Anterior cingulate cortex (tissue), 58 donors: Measurements from ENCODE around the gene JAM2.
A peak's percentile ranks its signal among the peaks of the same experiment; 100 is the strongest.
"Not testable (repeated sequence)": the region's sequence is repeated elsewhere in the genome, so short reads cannot be mapped to it uniquely, and the experiment has no call there.

Experiments used
- DNase-seq, 58 donors: peaks; one replicate each; lab custom pipeline; 2025; lab: John Stamatoyannopoulos, UW

The JAM2 gene

GRCh38 chr21:25638660-25639550 is at the start of gene JAM2:
Gene JAM2, plus strand, starts transcription at chr21:25639258. Its CDS starts 564 bp downstream, at chr21:25639822.
- DNase-seq, result peak in 42 of 58 donors; percentile 15 to 76 (median 44)

DNA sequence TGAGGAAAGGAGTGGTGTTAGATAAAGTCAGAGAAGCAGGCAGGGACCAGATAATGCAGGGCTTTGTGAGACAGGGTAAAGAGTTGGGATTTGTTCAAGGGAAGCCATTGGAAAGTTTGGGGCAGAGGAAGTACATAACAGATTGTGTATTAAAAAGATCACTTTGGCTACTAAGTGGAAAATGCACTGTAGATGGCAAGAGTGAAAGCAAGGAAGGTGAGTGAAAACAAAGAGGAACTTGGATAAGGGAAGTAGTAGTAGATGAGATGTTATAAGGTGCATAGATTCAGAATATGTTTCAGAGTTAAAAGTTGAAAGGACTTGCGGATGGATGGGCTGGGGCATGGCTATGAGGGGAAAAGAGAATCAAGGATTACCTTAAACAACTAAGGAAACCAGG is 49.2 kb upstream of the JAM2 start:
- no peak for DNase-seq

GRCh38 chr21:25607151-25608043 is 31.7 kb upstream of the JAM2 start, which contains the start of gene MRPL39:
Gene MRPL39, minus strand, starts transcription at chr21:25607481. Its CDS starts 6 bp downstream, at chr21:25607475.
- peak; percentile 21 to 92 (median 79) for DNase-seq

- peak; percentile 9 to 83 (median 56) for DNase-seq
These were observed 30.9 kb upstream of the JAM2 start for GRCh38 chr21:25608044-25608737.

- no peak for DNase-seq
These were observed 24.6 kb upstream of the JAM2 start for GRCh38 chr21:25614441-25614840.

DNA sequence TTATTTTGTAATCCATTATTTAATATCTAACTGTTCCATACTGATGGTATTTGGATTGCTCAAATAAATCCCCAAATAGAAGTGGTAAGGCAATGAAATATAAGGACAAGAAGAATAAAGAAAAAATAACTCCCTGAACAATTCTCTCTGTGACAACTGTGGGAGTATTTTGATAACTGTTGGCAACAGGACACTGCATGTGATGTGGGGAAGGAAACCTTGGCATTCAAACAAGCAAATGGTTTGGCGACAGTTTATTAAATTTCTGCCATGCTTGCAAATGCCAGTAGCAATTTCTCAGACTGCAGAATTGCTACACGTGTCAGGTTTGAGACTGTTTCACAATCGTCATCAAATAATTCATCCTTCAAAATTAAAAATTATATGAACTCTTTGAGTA is 23.2 kb upstream of the JAM2 start:
- peak in 4 of 58 donors; percentile 4 to 21 (median 8) for DNase-seq

DNA sequence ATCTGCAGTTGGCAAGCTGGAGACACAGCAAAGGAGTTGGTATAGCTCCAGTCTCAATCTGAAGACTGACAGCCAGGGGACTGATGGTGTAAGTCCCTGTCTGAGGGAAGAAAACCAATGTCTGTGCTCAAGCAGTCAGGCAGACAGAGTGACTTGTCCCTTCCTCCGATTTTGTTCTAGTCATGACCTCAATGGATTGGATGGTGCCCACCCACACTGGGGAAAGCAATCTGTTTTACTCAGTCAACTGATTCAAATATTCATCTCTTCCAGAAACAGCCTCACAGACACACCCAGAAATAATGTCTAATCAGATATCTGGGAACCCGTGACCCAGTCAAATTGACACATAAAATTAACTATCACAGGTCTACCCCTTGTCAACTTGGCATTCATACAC is 19.9 kb upstream of the JAM2 start:
- no peak for DNase-seq

DNA sequence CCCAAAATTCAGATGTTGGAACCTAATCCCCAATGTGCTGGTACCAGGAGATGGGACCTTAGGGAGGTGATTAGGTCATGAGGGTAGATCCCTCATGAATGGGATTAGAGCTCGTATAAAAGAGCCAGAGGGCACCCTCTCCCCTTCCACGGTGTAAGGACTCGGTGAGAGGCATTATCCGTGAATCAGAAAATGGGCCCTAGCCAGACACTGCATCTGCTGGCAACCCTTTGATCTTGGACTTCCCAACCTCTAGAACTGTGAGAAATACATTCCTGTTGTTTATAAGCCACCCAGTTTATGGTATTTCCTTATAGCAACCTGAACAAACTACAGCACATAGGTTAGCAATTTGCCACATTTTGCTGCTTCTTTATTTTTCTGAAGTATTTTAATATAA is 14.5 kb upstream of the JAM2 start:
- DNase-seq, result no peak

GRCh38 chr21:25625036-25625435 is 14.0 kb upstream of the JAM2 start:
- DNase-seq, result no peak

GRCh38 chr21:25625776-25626555 is 13.1 kb upstream of the JAM2 start:
- DNase-seq, result not testable (repeated sequence)

- peak in 3 of 58 donors; percentile 0 to 59 (median 1) for DNase-seq
These were observed 12.3 kb upstream of the JAM2 start for GRCh38 chr21:25626757-25627156.

- no peak for DNase-seq
These were observed 6.8 kb upstream of the JAM2 start for GRCh38 chr21:25632296-25632695.

DNA sequence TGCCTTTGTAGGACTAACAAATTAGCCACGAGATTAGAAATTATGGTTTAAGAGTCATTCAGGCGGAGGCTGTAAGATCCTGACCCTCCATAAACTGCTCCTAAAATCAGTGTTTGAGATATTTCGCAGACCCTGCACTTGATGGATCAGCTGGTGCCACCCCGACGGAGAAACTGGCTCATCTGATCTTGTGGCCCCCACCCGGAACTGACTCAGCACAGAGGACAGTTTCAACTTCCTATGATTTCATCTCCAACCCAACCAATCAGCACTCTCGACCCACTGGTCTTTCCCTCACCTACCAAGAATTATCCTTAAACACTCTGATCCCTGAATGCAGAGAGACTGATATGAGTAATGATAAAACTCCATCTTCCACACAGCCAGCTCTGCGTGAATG is 3.7 kb upstream of the JAM2 start:
- no peak for DNase-seq

DNA sequence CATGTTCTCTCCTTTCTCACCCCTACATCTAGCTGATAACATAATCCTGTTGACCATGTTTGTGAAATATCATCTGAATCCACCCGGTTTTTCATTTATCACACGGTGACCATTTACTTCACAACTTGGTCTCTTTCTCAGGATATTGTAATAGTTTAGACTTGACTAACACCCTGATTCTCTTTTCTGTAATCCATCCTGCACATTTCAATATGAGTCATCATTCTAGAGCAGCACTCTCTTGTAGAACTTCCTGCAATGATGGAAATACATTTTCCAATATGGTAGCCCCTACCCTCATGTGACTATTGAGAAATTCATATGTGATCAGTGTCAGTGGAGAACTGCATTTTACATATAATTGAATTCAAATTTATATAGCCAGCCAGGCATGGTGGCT is 2.3 kb upstream of the JAM2 start:
- DNase-seq, result no peak

GRCh38 chr21:25637851-25638659 is 1.0 kb upstream of the JAM2 start:
- DNase-seq, result peak in 4 of 58 donors; percentile 3 to 19 (median 10)

DNA sequence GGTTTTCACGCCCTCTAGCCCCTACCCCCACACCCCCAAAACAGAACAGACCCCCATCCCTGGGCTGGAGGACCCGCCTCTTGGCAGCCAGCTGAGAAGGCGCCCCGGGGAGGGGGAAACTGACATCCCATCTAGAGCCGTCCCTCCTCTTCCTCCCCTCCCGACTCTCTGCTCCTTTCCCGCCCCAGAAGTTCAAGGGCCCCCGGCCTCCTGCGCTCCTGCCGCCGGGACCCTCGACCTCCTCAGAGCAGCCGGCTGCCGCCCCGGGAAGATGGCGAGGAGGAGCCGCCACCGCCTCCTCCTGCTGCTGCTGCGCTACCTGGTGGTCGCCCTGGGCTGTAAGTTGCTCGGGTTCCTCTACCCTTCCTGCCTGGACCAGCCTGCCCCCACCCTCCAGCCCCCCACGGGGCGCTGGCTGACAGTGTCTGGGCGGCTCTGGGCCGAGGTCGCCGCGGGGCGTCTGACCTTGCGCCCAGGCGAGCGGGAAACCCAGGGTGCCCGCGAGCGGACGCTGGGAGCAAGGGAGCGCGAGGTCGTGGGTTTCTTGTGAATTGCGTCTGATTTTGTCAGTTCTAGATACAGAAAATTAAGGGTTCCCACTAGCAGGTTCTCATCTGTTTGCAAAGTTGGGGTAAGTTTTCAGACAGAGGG is 618 bp downstream of the JAM2 start:
- DNase-seq, result peak in 47 of 58 donors; percentile 6 to 77 (median 39)

DNA sequence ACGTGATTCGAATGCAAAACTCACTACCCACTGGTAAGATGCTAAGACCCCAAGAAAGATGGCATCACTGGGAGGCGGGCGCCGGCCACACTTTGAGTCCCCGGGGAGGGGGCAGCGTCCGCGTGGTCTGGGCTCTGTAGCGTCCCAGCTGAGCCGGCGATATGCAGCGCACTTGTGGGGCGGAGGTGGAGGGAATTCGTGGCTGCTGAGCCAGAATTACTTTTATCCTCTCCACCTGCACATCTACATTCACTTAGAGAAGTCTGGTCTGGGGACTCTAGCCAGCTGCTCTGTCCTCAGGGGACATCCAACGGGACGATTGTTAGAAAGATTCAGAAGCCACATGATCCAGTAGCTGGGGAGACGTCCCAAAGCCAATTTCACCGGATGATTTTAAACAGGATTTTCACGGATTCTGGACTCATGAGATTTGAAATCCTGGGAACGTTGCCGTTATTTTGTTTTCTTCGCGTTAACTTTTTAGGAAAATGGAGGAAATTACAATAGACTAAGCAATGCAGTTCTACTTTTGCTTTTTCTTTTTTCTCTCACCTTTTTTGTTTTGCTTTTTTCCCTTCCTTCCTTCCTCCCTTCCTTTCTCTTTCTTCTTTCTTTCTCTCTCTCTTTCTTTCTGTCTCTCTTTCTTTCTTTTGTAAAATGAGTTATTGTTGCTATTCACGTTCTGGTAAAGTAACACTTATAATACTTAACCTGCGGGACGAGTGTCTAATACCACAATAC is 1.3 kb downstream of the JAM2 start:
- DNase-seq, result peak in 48 of 58 donors; percentile 2 to 68 (median 28)

DNA sequence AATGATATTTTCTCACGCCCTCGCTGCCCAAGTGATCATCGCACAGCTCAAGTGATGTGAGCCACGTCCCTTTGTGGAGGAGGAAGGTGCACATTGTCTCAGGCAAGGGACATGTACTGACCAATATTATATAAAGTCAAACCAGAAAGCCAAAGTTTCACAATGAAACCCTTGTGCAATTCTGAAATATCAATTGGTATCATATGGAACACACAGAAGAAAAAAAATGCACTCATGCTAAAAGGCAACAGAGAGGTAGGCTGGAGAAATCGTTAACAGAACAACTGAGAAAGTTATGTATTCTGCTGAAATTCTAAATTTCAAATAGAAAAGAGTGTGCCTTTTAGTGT is 1.9 kb downstream of the JAM2 start:
- no peak for DNase-seq
